Measurements from ENCODE around the gene TTC31. TPM values are rescaled to one million over a fixed set of nuclear protein-coding genes. Genes with fewer than 3 reads are reported as not detected.

TTC31 gene
- total RNA-seq, 1 donor from 2014 or later: 23.8 TPM

- H3K27me3 Mint-ChIP-seq (ENCODE audit: unreplicated experiment): peaks cover 18% of the 10 kb centered on the region
- no peak for DNase-seq
- no peaks in the 10 kb centered on the region for H3K4me1 Mint-ChIP-seq (ENCODE audit: low read depth, unreplicated experiment)
- no peaks in the 10 kb centered on the region for H3K36me3 Mint-ChIP-seq (ENCODE audit: unreplicated experiment)
- H3K4me3 Mint-ChIP-seq (ENCODE audit: unreplicated experiment): peak overlapping the region; percentile 97
- H3K27ac Mint-ChIP-seq (ENCODE audit: unreplicated experiment): peak overlapping the region; percentile 98
- no peak for TF ChIP-seq CTCF (IDR thresholded peaks at IDR 0.05; ENCODE audit: partially characterized antibody, unreplicated experiment)
- H3K9me3 Mint-ChIP-seq (ENCODE audit: unreplicated experiment): peaks cover 18% of the 10 kb centered on the region
These were observed 11.4 kb upstream of the TTC31 start for GRCh38 chr2:74471332-74472065.

GRCh38 chr2:74472086-74472944, 10.6 kb upstream of the TTC31 start, which contains the start of gene MRPL53:
TSS of gene MRPL53 (minus strand) at chr2:74472680. CDS start at chr2:74472660, 20 bp downstream.
- peak within 1 kb of the TSS; percentile 98 for H3K27ac Mint-ChIP-seq (ENCODE audit: unreplicated experiment)
- peaks cover 18% of the 10 kb centered on the region for H3K9me3 Mint-ChIP-seq (ENCODE audit: unreplicated experiment)
- DNase-seq: peak; percentile 98
- no peaks in the 10 kb centered on the region for H3K36me3 Mint-ChIP-seq (ENCODE audit: unreplicated experiment)
- no peak for TF ChIP-seq CTCF (IDR thresholded peaks at IDR 0.05; ENCODE audit: partially characterized antibody, unreplicated experiment)
- peak within 1 kb of the TSS; percentile 97 for H3K4me3 Mint-ChIP-seq (ENCODE audit: unreplicated experiment)
- no peaks in the 10 kb centered on the region for H3K4me1 Mint-ChIP-seq (ENCODE audit: low read depth, unreplicated experiment)
- peaks cover 21% of the 10 kb centered on the region for H3K27me3 Mint-ChIP-seq (ENCODE audit: unreplicated experiment)

GRCh38 chr2:74472945-74473258, 10.0 kb upstream of the TTC31 start:
- Mint-ChIP-seq H3K4me1 (ENCODE audit: low read depth, unreplicated experiment) (no peaks in the 10 kb centered on the region), H3K36me3 (ENCODE audit: unreplicated experiment) (no peaks in the 10 kb centered on the region), H3K27ac (ENCODE audit: unreplicated experiment) (peak overlapping the region; percentile 98), H3K9me3 (ENCODE audit: unreplicated experiment) (peaks cover 20% of the 10 kb centered on the region), H3K27me3 (ENCODE audit: unreplicated experiment) (peaks cover 21% of the 10 kb centered on the region), H3K4me3 (ENCODE audit: unreplicated experiment) (peak overlapping the region; percentile 97)
- TF ChIP-seq CTCF (IDR thresholded peaks at IDR 0.05; ENCODE audit: partially characterized antibody, unreplicated experiment): no peak
- DNase-seq: no peak

GRCh38 chr2:74474481-74474880, 8.4 kb upstream of the TTC31 start:
- peaks cover 20% of the 10 kb centered on the region for H3K9me3 Mint-ChIP-seq (ENCODE audit: unreplicated experiment)
- no peaks in the 10 kb centered on the region for H3K36me3 Mint-ChIP-seq (ENCODE audit: unreplicated experiment)
- peaks cover 21% of the 10 kb centered on the region for H3K27me3 Mint-ChIP-seq (ENCODE audit: unreplicated experiment)
- H3K27ac Mint-ChIP-seq (ENCODE audit: unreplicated experiment): no peak overlapping the region
- no peaks in the 10 kb centered on the region for H3K4me1 Mint-ChIP-seq (ENCODE audit: low read depth, unreplicated experiment)
- H3K4me3 Mint-ChIP-seq (ENCODE audit: unreplicated experiment): no peak overlapping the region
- no peak for DNase-seq
- TF ChIP-seq CTCF (IDR thresholded peaks at IDR 0.05; ENCODE audit: partially characterized antibody, unreplicated experiment): no peak

GRCh38 chr2:74474899-74475298, 8.0 kb upstream of the TTC31 start:
- H3K9me3 Mint-ChIP-seq (ENCODE audit: unreplicated experiment): peaks cover 17% of the 10 kb centered on the region
- no peak overlapping the region for H3K27ac Mint-ChIP-seq (ENCODE audit: unreplicated experiment)
- peaks cover 21% of the 10 kb centered on the region for H3K27me3 Mint-ChIP-seq (ENCODE audit: unreplicated experiment)
- H3K4me3 Mint-ChIP-seq (ENCODE audit: unreplicated experiment): no peak overlapping the region
- peak; percentile 53 for DNase-seq
- TF ChIP-seq CTCF (IDR thresholded peaks at IDR 0.05; ENCODE audit: partially characterized antibody, unreplicated experiment): peak; percentile 35
- H3K36me3 Mint-ChIP-seq (ENCODE audit: unreplicated experiment): no peaks in the 10 kb centered on the region
- no peaks in the 10 kb centered on the region for H3K4me1 Mint-ChIP-seq (ENCODE audit: low read depth, unreplicated experiment)

All from glutamatergic neuron (in vitro differentiated cells).